ENCODE data around the gene ZNF710.

ZNF710 gene

GRCh38 chr15:90011705-90012104 lies 10.6 kb downstream of the ZNF710 start:
- peaks cover 13% of the 10 kb centered on the region for H3K79me2 ChIP-seq
- H3K27me3 ChIP-seq (ENCODE audit: control insufficient read depth, insufficient read depth, low read length), result no peaks in the 10 kb centered on the region
- H3K9ac ChIP-seq, result no peak overlapping the region
- no peak for TF ChIP-seq CTCF (IDR thresholded peaks at IDR 0.05)
- H3K36me3 ChIP-seq (ENCODE audit: control insufficient read depth, insufficient read depth, low read length), result no peaks in the 10 kb centered on the region
- no peak overlapping the region for H3K4me2 ChIP-seq (ENCODE audit: low read length)
- no peaks in the 10 kb centered on the region for H3K9me3 ChIP-seq (ENCODE audit: control insufficient read depth, low read length)
- H3K27ac ChIP-seq, result no peak overlapping the region
- no peaks in the 10 kb centered on the region for H3K4me1 ChIP-seq
- no peak overlapping the region for H2AFZ ChIP-seq
- H3K4me3 ChIP-seq (ENCODE audit: low read depth, low read length), result no peak overlapping the region

- no peak for TF ChIP-seq CTCF (IDR thresholded peaks at IDR 0.05)
Measured at GRCh38 chr15:90013503-90013937, 12.4 kb downstream of the ZNF710 start.

GRCh38 chr15:90015294-90015693 lies 14.2 kb downstream of the ZNF710 start:
- Histone ChIP-seq H3K4me2 (ENCODE audit: low read length) (no peak overlapping the region), H3K9me3 (ENCODE audit: control insufficient read depth, low read length) (no peaks in the 10 kb centered on the region), H3K4me3 (ENCODE audit: low read depth, low read length) (no peak overlapping the region), H3K4me1 (no peaks in the 10 kb centered on the region), H3K27me3 (ENCODE audit: control insufficient read depth, insufficient read depth, low read length) (no peaks in the 10 kb centered on the region), H3K79me2 (peaks cover 4% of the 10 kb centered on the region), H3K27ac (no peak overlapping the region), H3K9ac (no peak overlapping the region), H2AFZ (no peak overlapping the region), H3K36me3 (ENCODE audit: control insufficient read depth, insufficient read depth, low read length) (no peaks in the 10 kb centered on the region)
- TF ChIP-seq CTCF (IDR thresholded peaks at IDR 0.05), result no peak

More at GRCh38 chr15:90013503-90013937, 12.4 kb downstream of the ZNF710 start:
- Histone ChIP-seq H3K36me3 (ENCODE audit: control insufficient read depth, insufficient read depth, low read length) (no peaks in the 10 kb centered on the region), H3K9ac (no peak overlapping the region), H3K9me3 (ENCODE audit: control insufficient read depth, low read length) (no peaks in the 10 kb centered on the region), H3K79me2 (peaks cover 8% of the 10 kb centered on the region), H3K4me2 (ENCODE audit: low read length) (no peak overlapping the region), H3K27me3 (ENCODE audit: control insufficient read depth, insufficient read depth, low read length) (no peaks in the 10 kb centered on the region), H2AFZ (no peak overlapping the region), H3K4me1 (no peaks in the 10 kb centered on the region), H3K27ac (no peak overlapping the region), H3K4me3 (ENCODE audit: low read depth, low read length) (no peak overlapping the region)

- Histone ChIP-seq H3K9me3 (ENCODE audit: control insufficient read depth, low read length) (no peaks in the 10 kb centered on the region), H3K9ac (no peak overlapping the region), H3K4me1 (no peaks in the 10 kb centered on the region), H3K4me2 (ENCODE audit: low read length) (no peak overlapping the region), H3K79me2 (peaks cover 4% of the 10 kb centered on the region), H2AFZ (no peak overlapping the region), H3K27me3 (ENCODE audit: control insufficient read depth, insufficient read depth, low read length) (no peaks in the 10 kb centered on the region), H3K36me3 (ENCODE audit: control insufficient read depth, insufficient read depth, low read length) (no peaks in the 10 kb centered on the region), H3K27ac (no peak overlapping the region), H3K4me3 (ENCODE audit: low read depth, low read length) (no peak overlapping the region)
- no peak for TF ChIP-seq CTCF (IDR thresholded peaks at IDR 0.05)
Measured at GRCh38 chr15:90015749-90016148, 14.6 kb downstream of the ZNF710 start.

- H3K4me2 ChIP-seq (ENCODE audit: low read length), result no peak overlapping the region
- no peak overlapping the region for H2AFZ ChIP-seq
- no peaks in the 10 kb centered on the region for H3K9me3 ChIP-seq (ENCODE audit: control insufficient read depth, low read length)
- H3K27me3 ChIP-seq (ENCODE audit: control insufficient read depth, insufficient read depth, low read length), result no peaks in the 10 kb centered on the region
- no peaks in the 10 kb centered on the region for H3K4me1 ChIP-seq
- H3K79me2 ChIP-seq, result peaks cover 4% of the 10 kb centered on the region
- H3K27ac ChIP-seq, result no peak overlapping the region
- H3K4me3 ChIP-seq (ENCODE audit: low read depth, low read length), result no peak overlapping the region
- no peak overlapping the region for H3K9ac ChIP-seq
- H3K36me3 ChIP-seq (ENCODE audit: control insufficient read depth, insufficient read depth, low read length), result no peaks in the 10 kb centered on the region
- no peak for TF ChIP-seq CTCF (IDR thresholded peaks at IDR 0.05)
Measured at GRCh38 chr15:90016721-90017120, 15.6 kb downstream of the ZNF710 start.
